H9 (cell line): ENCODE data around the gene SLC25A17. TPM values are rescaled to one million over a fixed set of nuclear protein-coding genes. Genes with fewer than 3 reads are reported as not detected.

Experiments used
- DNase-seq: peaks from one replicate; pipeline ENCODE4 v3.0.0-alpha.2; 2017
- H2AFZ ChIP-seq: one replicate; pipeline ENCODE4 v1.6.1; 2013; ENCODE audit warnings: mild to moderate bottlenecking, low read length, control low read depth, moderate library complexity
- H2AK5ac ChIP-seq: 2 replicates; pipeline ENCODE4 v1.6.1; 2013; ENCODE audit warnings: low read length, control low read depth, mixed read lengths; ENCODE audit not compliant: insufficient read length
- H2BK120ac ChIP-seq: one replicate; pipeline ENCODE4 v1.6.1; 2013; ENCODE audit warnings: low read depth, mild to moderate bottlenecking, low read length, control low read depth, inconsistent platforms; ENCODE audit not compliant: poor library complexity, severe bottlenecking
- H2BK12ac ChIP-seq: 2 replicates; pipeline ENCODE4 v1.6.1; 2013; ENCODE audit warnings: low read length, control low read depth, mixed read lengths, low read depth; ENCODE audit not compliant: insufficient read length
- H2BK15ac ChIP-seq: 2 replicates; pipeline ENCODE4 v1.6.1; 2013; ENCODE audit warnings: low read depth, low read length, control low read depth
- H2BK20ac ChIP-seq: one replicate; pipeline ENCODE4 v1.6.1; 2013; ENCODE audit warnings: low read depth, mild to moderate bottlenecking, low read length, control low read depth, inconsistent platforms; ENCODE audit not compliant: poor library complexity, severe bottlenecking
- H2BK5ac ChIP-seq: 2 replicates; pipeline ENCODE4 v1.6.1; 2013; ENCODE audit warnings: low read length, control low read depth, mixed read lengths; ENCODE audit not compliant: insufficient read length
- H3K14ac ChIP-seq: 2 replicates; pipeline ENCODE4 v1.6.1; 2013; ENCODE audit warnings: low read length, control low read depth; ENCODE audit not compliant: insufficient read depth
- H3K18ac ChIP-seq: 2 replicates; pipeline ENCODE4 v1.6.1; 2013; ENCODE audit warnings: low read depth, mild to moderate bottlenecking, mixed read lengths, low read length, control low read depth; ENCODE audit not compliant: insufficient read length
- H3K23ac ChIP-seq: 2 replicates; pipeline ENCODE4 v1.6.1; 2013; ENCODE audit warnings: low read length, control low read depth, mixed read lengths, low read depth; ENCODE audit not compliant: insufficient read length
- H3K23me2 ChIP-seq: 2 replicates; pipeline ENCODE4 v1.6.1; 2013; ENCODE audit warnings: low read depth, mild to moderate bottlenecking, mixed read lengths, low read length, control low read depth; ENCODE audit not compliant: insufficient read length, poor library complexity, severe bottlenecking
- H3K27ac ChIP-seq: 2 replicates; pipeline ENCODE4 v1.5.1; 2013; ENCODE audit warnings: low read length, control low read depth, mixed read lengths, low read depth; ENCODE audit not compliant: insufficient read length
- H3K27me3 ChIP-seq: 2 replicates; pipeline ENCODE4 v1.6.1; 2013; ENCODE audit warnings: low read length, control low read depth, inconsistent platforms; ENCODE audit not compliant: insufficient read depth
- H3K4ac ChIP-seq: 2 replicates; pipeline ENCODE4 v1.6.1; 2013; ENCODE audit warnings: low read depth, mild to moderate bottlenecking, control low read depth, inconsistent platforms, low read length, moderate library complexity
- H3K4me1 ChIP-seq: 2 replicates; pipeline ENCODE4 v1.6.1; 2013; ENCODE audit warnings: low read length, control low read depth, inconsistent platforms; ENCODE audit not compliant: insufficient read depth
- H3K4me2 ChIP-seq: 2 replicates; pipeline ENCODE4 v1.6.1; 2013; ENCODE audit warnings: low read length, control low read depth, mixed read lengths; ENCODE audit not compliant: insufficient read length, insufficient read depth
- H3K56ac ChIP-seq: 2 replicates; pipeline ENCODE4 v1.6.1; 2013; ENCODE audit warnings: low read depth, mild to moderate bottlenecking, mixed read lengths, low read length, control low read depth; ENCODE audit not compliant: insufficient read length
- H3K79me1 ChIP-seq: 2 replicates; pipeline ENCODE4 v1.6.1; 2013; ENCODE audit warnings: low read depth, mild to moderate bottlenecking, moderate library complexity, low read length, control low read depth, inconsistent platforms; ENCODE audit not compliant: insufficient read depth, poor library complexity, severe bottlenecking
- H3K79me2 ChIP-seq: 2 replicates; pipeline ENCODE4 v1.6.1; 2013; ENCODE audit warnings: low read length, control low read depth, inconsistent platforms; ENCODE audit not compliant: insufficient read depth
- H3K9ac ChIP-seq: 2 replicates; pipeline ENCODE4 v1.6.1; 2013; ENCODE audit warnings: low read length, control low read depth, mixed read lengths; ENCODE audit not compliant: insufficient read length; ENCODE audit errors: extremely low read depth
- H3K9me3 ChIP-seq: one replicate; pipeline ENCODE4 v1.6.1; 2013; ENCODE audit warnings: low read depth, low read length, inconsistent platforms; ENCODE audit not compliant: control insufficient read depth
- H3T11ph ChIP-seq: one replicate; pipeline ENCODE4 v1.6.1; 2013; ENCODE audit warnings: mild to moderate bottlenecking, low read length, control low read depth, inconsistent platforms
- H4K20me1 ChIP-seq: one replicate; pipeline ENCODE4 v1.6.1; 2013; ENCODE audit not compliant: control insufficient read depth, insufficient read length, insufficient read depth
- H4K5ac ChIP-seq: 2 replicates; pipeline ENCODE4 v1.6.1; 2013; ENCODE audit warnings: low read depth, mild to moderate bottlenecking, mixed read lengths, low read length, control low read depth; ENCODE audit not compliant: insufficient read length
- H4K8ac ChIP-seq: replicated peaks from 2 replicates; pipeline ENCODE4 v1.6.1; 2013; ENCODE audit warnings: low read length, control low read depth, mixed read lengths, low read depth; ENCODE audit not compliant: insufficient read length
- H4K91ac ChIP-seq: 2 replicates; pipeline ENCODE4 v1.6.1; 2013; ENCODE audit warnings: low read depth, mild to moderate bottlenecking, moderate library complexity, mixed read lengths, low read length, control low read depth; ENCODE audit not compliant: insufficient read length
- H3K27ac Mint-ChIP-seq, 3 experiments: 2 replicates in 2 of 3; 3 replicates in 1 of 3; pipeline ENCODE4 v1.8.0; 2020 to 2021; ENCODE audit warnings: mixed read lengths in 3 of 3, mild to moderate bottlenecking in 1 of 3, moderate library complexity in 1 of 3
- H3K27me3 Mint-ChIP-seq: 2 replicates; pipeline ENCODE4 v1.8.0; 2021; ENCODE audit warnings: low read depth, mild to moderate bottlenecking, moderate library complexity, mixed read lengths
- H3K36me3 Mint-ChIP-seq, 3 experiments: 2 replicates in 2 of 3; 3 replicates in 1 of 3; pipeline ENCODE4 v1.8.0; 2020 to 2021; ENCODE audit warnings: low read depth in 3 of 3, mixed read lengths in 3 of 3; ENCODE audit not compliant: insufficient read depth in 1 of 3
- H3K4me1 Mint-ChIP-seq, 2 experiments: 2 replicates each; pipeline ENCODE4 v1.8.0; 2020; ENCODE audit warnings: mixed read lengths in 2 of 2
- H3K4me3 Mint-ChIP-seq, 2 experiments: 2 replicates in 1 of 2; 3 replicates in 1 of 2; pipeline ENCODE4 v1.8.0; 2020 to 2021; ENCODE audit warnings: mild to moderate bottlenecking in 2 of 2, mixed read lengths in 2 of 2, moderate library complexity in 1 of 2
- H3K9me3 Mint-ChIP-seq, 2 experiments: 2 replicates in 1 of 2; 3 replicates in 1 of 2; pipeline ENCODE4 v1.8.0; 2020; ENCODE audit warnings: mild to moderate bottlenecking in 2 of 2, mixed read lengths in 2 of 2, moderate library complexity in 1 of 2
- WGBS: extraction: QIAGEN DNeasy Blood & Tissue Kit; methylation state at CpG from one replicate; pipeline ENCODE4 v1.1.7; 2013; ENCODE audit warnings: missing lambda C conversion rate, low lambda C conversion rate, mixed read lengths; ENCODE audit not compliant: insufficient read length; ENCODE audit errors: extremely low coverage; 5-methylcytosine and 5-hydroxymethylcytosine counted together
- total RNA-seq: library from RNA; stranded (reverse); gene quantifications from 2 replicates; pipeline ENCODE4 v1.2.1, GENCODE V29; 2021
- TF ChIP-seq, protein P1 (sequence below): fragments of 200-600 bp; sonication (generic); conservative IDR thresholded peaks from 3 replicates; pipeline ENCODE4 v1.8.0; 2021; ENCODE audit warnings: antibody characterized with exemption, mild to moderate bottlenecking

Gene SLC25A17
- total RNA-seq, 1 experiment from 2014 or later, result 26.5 TPM

- no peaks in the 10 kb centered on the region for H4K20me1 ChIP-seq
- Mint-ChIP-seq H3K4me3 (no peak overlapping the region; a peak in 1 of 5 replicates), H3K36me3 (no peaks in the 10 kb centered on the region; a peak in 2 of 7 replicates), H3K9me3 (peaks cover 0 to 3% of the 10 kb centered on the region in 2 experiments; a peak in 2 of 5 replicates), H3K27ac (peak overlapping the region; percentile 85 to 97 (median 93); a peak in 6 of 7 replicates), H3K4me1 (peaks cover 31 to 36% of the 10 kb centered on the region in 2 experiments), H3K27me3 (no peaks in the 10 kb centered on the region)
- H3K79me2 ChIP-seq, result no peaks in the 10 kb centered on the region
- H3K79me1 ChIP-seq, result no peaks in the 10 kb centered on the region
- H3K9me3 ChIP-seq, result no peaks in the 10 kb centered on the region
- H4K5ac ChIP-seq, result no peak overlapping the region
- H2BK15ac ChIP-seq, result no peak overlapping the region
- H3K4ac ChIP-seq, result no peak overlapping the region
- no peak overlapping the region for H3K23ac ChIP-seq
- H2AK5ac ChIP-seq, result no peak overlapping the region
- no peaks in the 10 kb centered on the region for H3K23me2 ChIP-seq
- WGBS, result no CpG with 5 or more reads among the region's 11 CpGs
- no peak for DNase-seq
- peak overlapping the region; percentile 42 for H3K27ac ChIP-seq
- H2BK120ac ChIP-seq, result no peak overlapping the region
- H3T11ph ChIP-seq, result no peak overlapping the region
- H3K18ac ChIP-seq, result peak overlapping the region; percentile 21
- H2BK20ac ChIP-seq, result no peak overlapping the region
- no peak overlapping the region for H2BK5ac ChIP-seq
- TF ChIP-seq, protein P1, sequence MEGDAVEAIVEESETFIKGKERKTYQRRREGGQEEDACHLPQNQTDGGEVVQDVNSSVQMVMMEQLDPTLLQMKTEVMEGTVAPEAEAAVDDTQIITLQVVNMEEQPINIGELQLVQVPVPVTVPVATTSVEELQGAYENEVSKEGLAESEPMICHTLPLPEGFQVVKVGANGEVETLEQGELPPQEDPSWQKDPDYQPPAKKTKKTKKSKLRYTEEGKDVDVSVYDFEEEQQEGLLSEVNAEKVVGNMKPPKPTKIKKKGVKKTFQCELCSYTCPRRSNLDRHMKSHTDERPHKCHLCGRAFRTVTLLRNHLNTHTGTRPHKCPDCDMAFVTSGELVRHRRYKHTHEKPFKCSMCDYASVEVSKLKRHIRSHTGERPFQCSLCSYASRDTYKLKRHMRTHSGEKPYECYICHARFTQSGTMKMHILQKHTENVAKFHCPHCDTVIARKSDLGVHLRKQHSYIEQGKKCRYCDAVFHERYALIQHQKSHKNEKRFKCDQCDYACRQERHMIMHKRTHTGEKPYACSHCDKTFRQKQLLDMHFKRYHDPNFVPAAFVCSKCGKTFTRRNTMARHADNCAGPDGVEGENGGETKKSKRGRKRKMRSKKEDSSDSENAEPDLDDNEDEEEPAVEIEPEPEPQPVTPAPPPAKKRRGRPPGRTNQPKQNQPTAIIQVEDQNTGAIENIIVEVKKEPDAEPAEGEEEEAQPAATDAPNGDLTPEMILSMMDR, result no peak
- no peak overlapping the region for H2BK12ac ChIP-seq
- H3K4me2 ChIP-seq, result no peak overlapping the region
- no peak overlapping the region for H3K14ac ChIP-seq
- no peak overlapping the region for H3K56ac ChIP-seq
- no peaks in the 10 kb centered on the region for H3K27me3 ChIP-seq
- no peak overlapping the region for H4K91ac ChIP-seq
- H2AFZ ChIP-seq, result no peak overlapping the region
- no peak overlapping the region for H4K8ac ChIP-seq
- H3K4me1 ChIP-seq, result no peaks in the 10 kb centered on the region; the same call in 1 of the 2 replicates
- H3K9ac ChIP-seq, result no peak overlapping the region
Measured at GRCh38 chr22:40727070-40727963, 91.8 kb downstream of the SLC25A17 start.
